HEK293 (cell line): ENCODE data around the gene PEX26.

Source experiments
- ZNF138 ChIP-seq: fragments of 450-650 bp; formaldehyde crosslinking; IDR thresholded peaks from 2 replicates; pipeline ENCODE4 v1.5.1; 2016; ENCODE audit warnings: missing biosample characterization, missing genetic modification characterization, borderline replicate concordance
- ZNF529 ChIP-seq: fragments of 450-650 bp; formaldehyde crosslinking; IDR thresholded peaks from 2 replicates; pipeline ENCODE4 v1.5.1; 2017; ENCODE audit warnings: missing genetic modification characterization, missing biosample characterization; ENCODE audit not compliant: insufficient replicate concordance
- TF ChIP-seq, protein P1 (sequence below): fragments of 450-650 bp; formaldehyde crosslinking; IDR thresholded peaks from 2 replicates; pipeline ENCODE4 v1.5.1; 2016; ENCODE audit warnings: missing biosample characterization, missing genetic modification characterization
- TF ChIP-seq, protein P2 (sequence below): fragments of 450-650 bp; formaldehyde crosslinking; IDR thresholded peaks from 2 replicates; pipeline ENCODE4 v1.5.1; 2016; ENCODE audit warnings: missing biosample characterization, missing genetic modification characterization

DNA sequence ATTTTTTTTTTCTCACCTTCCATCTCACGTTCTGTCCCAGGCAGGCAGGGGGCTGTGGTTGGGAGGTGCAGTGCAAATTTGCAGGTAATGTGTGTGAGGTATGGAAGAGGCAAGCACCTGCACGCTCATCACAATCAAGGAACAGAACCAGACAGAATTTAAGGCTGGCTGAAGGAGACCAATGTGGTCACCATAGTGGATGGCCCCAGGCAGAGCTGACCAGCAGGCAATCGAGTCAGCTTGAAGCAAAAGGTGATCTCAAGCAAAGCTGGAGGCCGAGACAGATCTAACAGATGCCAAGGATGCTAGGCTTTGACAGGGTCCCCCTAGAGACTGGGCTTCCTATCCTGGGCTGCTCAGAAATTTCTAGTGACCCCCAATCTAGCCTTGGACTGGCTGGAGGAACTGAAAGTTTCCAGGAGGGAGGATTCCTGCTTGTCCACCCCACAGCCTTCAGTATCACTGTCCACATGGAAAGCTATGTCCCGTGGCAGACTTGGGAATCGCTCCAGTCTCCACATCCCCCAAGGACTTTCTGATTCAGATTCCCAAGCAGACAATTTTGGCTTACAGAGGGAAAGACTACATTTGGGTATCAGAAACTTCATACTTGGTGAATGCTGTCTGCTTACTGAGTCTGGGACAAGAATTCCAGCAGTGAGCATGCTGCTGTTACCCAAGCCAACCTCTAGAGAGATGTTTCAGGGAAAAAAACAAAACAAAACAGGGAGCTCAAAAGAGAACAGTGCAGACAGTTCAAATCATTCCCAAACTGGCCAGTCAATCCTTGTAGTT, 44.4 kb upstream of the PEX26 start:
- TF ChIP-seq, protein P1, sequence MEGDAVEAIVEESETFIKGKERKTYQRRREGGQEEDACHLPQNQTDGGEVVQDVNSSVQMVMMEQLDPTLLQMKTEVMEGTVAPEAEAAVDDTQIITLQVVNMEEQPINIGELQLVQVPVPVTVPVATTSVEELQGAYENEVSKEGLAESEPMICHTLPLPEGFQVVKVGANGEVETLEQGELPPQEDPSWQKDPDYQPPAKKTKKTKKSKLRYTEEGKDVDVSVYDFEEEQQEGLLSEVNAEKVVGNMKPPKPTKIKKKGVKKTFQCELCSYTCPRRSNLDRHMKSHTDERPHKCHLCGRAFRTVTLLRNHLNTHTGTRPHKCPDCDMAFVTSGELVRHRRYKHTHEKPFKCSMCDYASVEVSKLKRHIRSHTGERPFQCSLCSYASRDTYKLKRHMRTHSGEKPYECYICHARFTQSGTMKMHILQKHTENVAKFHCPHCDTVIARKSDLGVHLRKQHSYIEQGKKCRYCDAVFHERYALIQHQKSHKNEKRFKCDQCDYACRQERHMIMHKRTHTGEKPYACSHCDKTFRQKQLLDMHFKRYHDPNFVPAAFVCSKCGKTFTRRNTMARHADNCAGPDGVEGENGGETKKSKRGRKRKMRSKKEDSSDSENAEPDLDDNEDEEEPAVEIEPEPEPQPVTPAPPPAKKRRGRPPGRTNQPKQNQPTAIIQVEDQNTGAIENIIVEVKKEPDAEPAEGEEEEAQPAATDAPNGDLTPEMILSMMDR (tag by site-specific recombination): no peak
- TF ChIP-seq, protein P2, sequence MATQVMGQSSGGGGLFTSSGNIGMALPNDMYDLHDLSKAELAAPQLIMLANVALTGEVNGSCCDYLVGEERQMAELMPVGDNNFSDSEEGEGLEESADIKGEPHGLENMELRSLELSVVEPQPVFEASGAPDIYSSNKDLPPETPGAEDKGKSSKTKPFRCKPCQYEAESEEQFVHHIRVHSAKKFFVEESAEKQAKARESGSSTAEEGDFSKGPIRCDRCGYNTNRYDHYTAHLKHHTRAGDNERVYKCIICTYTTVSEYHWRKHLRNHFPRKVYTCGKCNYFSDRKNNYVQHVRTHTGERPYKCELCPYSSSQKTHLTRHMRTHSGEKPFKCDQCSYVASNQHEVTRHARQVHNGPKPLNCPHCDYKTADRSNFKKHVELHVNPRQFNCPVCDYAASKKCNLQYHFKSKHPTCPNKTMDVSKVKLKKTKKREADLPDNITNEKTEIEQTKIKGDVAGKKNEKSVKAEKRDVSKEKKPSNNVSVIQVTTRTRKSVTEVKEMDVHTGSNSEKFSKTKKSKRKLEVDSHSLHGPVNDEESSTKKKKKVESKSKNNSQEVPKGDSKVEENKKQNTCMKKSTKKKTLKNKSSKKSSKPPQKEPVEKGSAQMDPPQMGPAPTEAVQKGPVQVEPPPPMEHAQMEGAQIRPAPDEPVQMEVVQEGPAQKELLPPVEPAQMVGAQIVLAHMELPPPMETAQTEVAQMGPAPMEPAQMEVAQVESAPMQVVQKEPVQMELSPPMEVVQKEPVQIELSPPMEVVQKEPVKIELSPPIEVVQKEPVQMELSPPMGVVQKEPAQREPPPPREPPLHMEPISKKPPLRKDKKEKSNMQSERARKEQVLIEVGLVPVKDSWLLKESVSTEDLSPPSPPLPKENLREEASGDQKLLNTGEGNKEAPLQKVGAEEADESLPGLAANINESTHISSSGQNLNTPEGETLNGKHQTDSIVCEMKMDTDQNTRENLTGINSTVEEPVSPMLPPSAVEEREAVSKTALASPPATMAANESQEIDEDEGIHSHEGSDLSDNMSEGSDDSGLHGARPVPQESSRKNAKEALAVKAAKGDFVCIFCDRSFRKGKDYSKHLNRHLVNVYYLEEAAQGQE: no peak
- TF ChIP-seq ZNF138: no peak
- TF ChIP-seq ZNF529: no peak
